H9 (cell line): ENCODE results near the gene EPHB2. TPM values are rescaled to one million over a fixed set of nuclear protein-coding genes. Genes with fewer than 3 reads are reported as not detected.
"Not testable (repeated sequence)": the region's sequence is repeated elsewhere in the genome, so short reads cannot be mapped to it uniquely, and the experiment has no call there.

Experiments used
- DNase-seq: peaks from one replicate; pipeline ENCODE4 v3.0.0-alpha.2; 2017
- H2AFZ ChIP-seq: one replicate; pipeline ENCODE4 v1.6.1; 2013; ENCODE audit warnings: mild to moderate bottlenecking, low read length, control low read depth, moderate library complexity
- H2AK5ac ChIP-seq: 2 replicates; pipeline ENCODE4 v1.6.1; 2013; ENCODE audit warnings: low read length, control low read depth, mixed read lengths; ENCODE audit not compliant: insufficient read length
- H2BK120ac ChIP-seq: one replicate; pipeline ENCODE4 v1.6.1; 2013; ENCODE audit warnings: low read depth, mild to moderate bottlenecking, low read length, control low read depth, inconsistent platforms; ENCODE audit not compliant: poor library complexity, severe bottlenecking
- H2BK12ac ChIP-seq: 2 replicates; pipeline ENCODE4 v1.6.1; 2013; ENCODE audit warnings: low read length, control low read depth, mixed read lengths, low read depth; ENCODE audit not compliant: insufficient read length
- H2BK15ac ChIP-seq: 2 replicates; pipeline ENCODE4 v1.6.1; 2013; ENCODE audit warnings: low read depth, low read length, control low read depth
- H2BK20ac ChIP-seq: one replicate; pipeline ENCODE4 v1.6.1; 2013; ENCODE audit warnings: low read depth, mild to moderate bottlenecking, low read length, control low read depth, inconsistent platforms; ENCODE audit not compliant: poor library complexity, severe bottlenecking
- H2BK5ac ChIP-seq: 2 replicates; pipeline ENCODE4 v1.6.1; 2013; ENCODE audit warnings: low read length, control low read depth, mixed read lengths; ENCODE audit not compliant: insufficient read length
- H3K14ac ChIP-seq: 2 replicates; pipeline ENCODE4 v1.6.1; 2013; ENCODE audit warnings: low read length, control low read depth; ENCODE audit not compliant: insufficient read depth
- H3K18ac ChIP-seq: 2 replicates; pipeline ENCODE4 v1.6.1; 2013; ENCODE audit warnings: low read depth, mild to moderate bottlenecking, mixed read lengths, low read length, control low read depth; ENCODE audit not compliant: insufficient read length
- H3K23ac ChIP-seq: 2 replicates; pipeline ENCODE4 v1.6.1; 2013; ENCODE audit warnings: low read length, control low read depth, mixed read lengths, low read depth; ENCODE audit not compliant: insufficient read length
- H3K23me2 ChIP-seq: 2 replicates; pipeline ENCODE4 v1.6.1; 2013; ENCODE audit warnings: low read depth, mild to moderate bottlenecking, mixed read lengths, low read length, control low read depth; ENCODE audit not compliant: insufficient read length, poor library complexity, severe bottlenecking
- H3K27ac ChIP-seq: 2 replicates; pipeline ENCODE4 v1.5.1; 2013; ENCODE audit warnings: low read length, control low read depth, mixed read lengths, low read depth; ENCODE audit not compliant: insufficient read length
- H3K27me3 ChIP-seq: 2 replicates; pipeline ENCODE4 v1.6.1; 2013; ENCODE audit warnings: low read length, control low read depth, inconsistent platforms; ENCODE audit not compliant: insufficient read depth
- H3K4ac ChIP-seq: 2 replicates; pipeline ENCODE4 v1.6.1; 2013; ENCODE audit warnings: low read depth, mild to moderate bottlenecking, control low read depth, inconsistent platforms, low read length, moderate library complexity
- H3K4me1 ChIP-seq: 2 replicates; pipeline ENCODE4 v1.6.1; 2013; ENCODE audit warnings: low read length, control low read depth, inconsistent platforms; ENCODE audit not compliant: insufficient read depth
- H3K4me2 ChIP-seq: 2 replicates; pipeline ENCODE4 v1.6.1; 2013; ENCODE audit warnings: low read length, control low read depth, mixed read lengths; ENCODE audit not compliant: insufficient read length, insufficient read depth
- H3K56ac ChIP-seq: 2 replicates; pipeline ENCODE4 v1.6.1; 2013; ENCODE audit warnings: low read depth, mild to moderate bottlenecking, mixed read lengths, low read length, control low read depth; ENCODE audit not compliant: insufficient read length
- H3K79me1 ChIP-seq: 2 replicates; pipeline ENCODE4 v1.6.1; 2013; ENCODE audit warnings: low read depth, mild to moderate bottlenecking, moderate library complexity, low read length, control low read depth, inconsistent platforms; ENCODE audit not compliant: insufficient read depth, poor library complexity, severe bottlenecking
- H3K79me2 ChIP-seq: 2 replicates; pipeline ENCODE4 v1.6.1; 2013; ENCODE audit warnings: low read length, control low read depth, inconsistent platforms; ENCODE audit not compliant: insufficient read depth
- H3K9ac ChIP-seq: 2 replicates; pipeline ENCODE4 v1.6.1; 2013; ENCODE audit warnings: low read length, control low read depth, mixed read lengths; ENCODE audit not compliant: insufficient read length; ENCODE audit errors: extremely low read depth
- H3K9me3 ChIP-seq: one replicate; pipeline ENCODE4 v1.6.1; 2013; ENCODE audit warnings: low read depth, low read length, inconsistent platforms; ENCODE audit not compliant: control insufficient read depth
- H3T11ph ChIP-seq: one replicate; pipeline ENCODE4 v1.6.1; 2013; ENCODE audit warnings: mild to moderate bottlenecking, low read length, control low read depth, inconsistent platforms
- H4K20me1 ChIP-seq: one replicate; pipeline ENCODE4 v1.6.1; 2013; ENCODE audit not compliant: control insufficient read depth, insufficient read length, insufficient read depth
- H4K5ac ChIP-seq: 2 replicates; pipeline ENCODE4 v1.6.1; 2013; ENCODE audit warnings: low read depth, mild to moderate bottlenecking, mixed read lengths, low read length, control low read depth; ENCODE audit not compliant: insufficient read length
- H4K8ac ChIP-seq: replicated peaks from 2 replicates; pipeline ENCODE4 v1.6.1; 2013; ENCODE audit warnings: low read length, control low read depth, mixed read lengths, low read depth; ENCODE audit not compliant: insufficient read length
- H4K91ac ChIP-seq: 2 replicates; pipeline ENCODE4 v1.6.1; 2013; ENCODE audit warnings: low read depth, mild to moderate bottlenecking, moderate library complexity, mixed read lengths, low read length, control low read depth; ENCODE audit not compliant: insufficient read length
- H3K27ac Mint-ChIP-seq, 3 experiments: 2 replicates in 2 of 3; 3 replicates in 1 of 3; pipeline ENCODE4 v1.8.0; 2020 to 2021; ENCODE audit warnings: mixed read lengths in 3 of 3, mild to moderate bottlenecking in 1 of 3, moderate library complexity in 1 of 3
- H3K27me3 Mint-ChIP-seq: 2 replicates; pipeline ENCODE4 v1.8.0; 2021; ENCODE audit warnings: low read depth, mild to moderate bottlenecking, moderate library complexity, mixed read lengths
- H3K36me3 Mint-ChIP-seq, 3 experiments: 2 replicates in 2 of 3; 3 replicates in 1 of 3; pipeline ENCODE4 v1.8.0; 2020 to 2021; ENCODE audit warnings: low read depth in 3 of 3, mixed read lengths in 3 of 3; ENCODE audit not compliant: insufficient read depth in 1 of 3
- H3K4me1 Mint-ChIP-seq, 2 experiments: 2 replicates each; pipeline ENCODE4 v1.8.0; 2020; ENCODE audit warnings: mixed read lengths in 2 of 2
- H3K4me3 Mint-ChIP-seq, 2 experiments: 2 replicates in 1 of 2; 3 replicates in 1 of 2; pipeline ENCODE4 v1.8.0; 2020 to 2021; ENCODE audit warnings: mild to moderate bottlenecking in 2 of 2, mixed read lengths in 2 of 2, moderate library complexity in 1 of 2
- H3K9me3 Mint-ChIP-seq, 2 experiments: 2 replicates in 1 of 2; 3 replicates in 1 of 2; pipeline ENCODE4 v1.8.0; 2020; ENCODE audit warnings: mild to moderate bottlenecking in 2 of 2, mixed read lengths in 2 of 2, moderate library complexity in 1 of 2
- CTCF ChIP-seq: fragments of 200-600 bp; sonication (generic); conservative IDR thresholded peaks from 3 replicates; pipeline ENCODE4 v1.8.0; 2021; ENCODE audit warnings: antibody characterized with exemption, mild to moderate bottlenecking
- WGBS: extraction: QIAGEN DNeasy Blood & Tissue Kit; methylation state at CpG from one replicate; pipeline ENCODE4 v1.1.7; 2013; ENCODE audit warnings: missing lambda C conversion rate, low lambda C conversion rate, mixed read lengths; ENCODE audit not compliant: insufficient read length; ENCODE audit errors: extremely low coverage; 5-methylcytosine and 5-hydroxymethylcytosine counted together
- total RNA-seq: library from RNA; stranded (reverse); gene quantifications from 2 replicates; pipeline ENCODE4 v1.2.1, GENCODE V29; 2021

Gene EPHB2
- total RNA-seq, 1 experiment from 2014 or later, result 9.5 TPM

- no peaks in the 10 kb centered on the region for H3K23me2 ChIP-seq
- H4K91ac ChIP-seq, result no peak overlapping the region
- Mint-ChIP-seq H3K4me1 (peaks cover 5 to 15% of the 10 kb centered on the region in 2 experiments), H3K27me3 (peaks cover 3% of the 10 kb centered on the region), H3K4me3 (no peak overlapping the region), H3K9me3 (no peaks in the 10 kb centered on the region; a peak in 1 of 5 replicates), H3K27ac (no peak overlapping the region), H3K36me3 (no peaks in the 10 kb centered on the region)
- no peak overlapping the region for H3K4me2 ChIP-seq
- no peaks in the 10 kb centered on the region for H3K4me1 ChIP-seq
- no peak overlapping the region for H3K9ac ChIP-seq
- H2BK12ac ChIP-seq, result no peak overlapping the region
- no peak overlapping the region for H4K5ac ChIP-seq
- H3K23ac ChIP-seq, result no peak overlapping the region
- H3K18ac ChIP-seq, result no peak overlapping the region
- H3K27me3 ChIP-seq, result no peaks in the 10 kb centered on the region
- H4K8ac ChIP-seq, result no peak overlapping the region
- H3K14ac ChIP-seq, result no peak overlapping the region
- no peak overlapping the region for H3T11ph ChIP-seq
- no peak overlapping the region for H2BK15ac ChIP-seq
- no peak overlapping the region for H2BK5ac ChIP-seq
- H3K79me1 ChIP-seq, result no peaks in the 10 kb centered on the region
- no peak overlapping the region for H2AK5ac ChIP-seq
- no peak for TF ChIP-seq CTCF
- H3K56ac ChIP-seq, result no peak overlapping the region
- no peaks in the 10 kb centered on the region for H4K20me1 ChIP-seq
- no peak overlapping the region for H2BK120ac ChIP-seq
- WGBS, result no CpG with 5 or more reads among the region's 2 CpGs
- H3K9me3 ChIP-seq, result no peaks in the 10 kb centered on the region
- no peak overlapping the region for H2AFZ ChIP-seq
- H2BK20ac ChIP-seq, result no peak overlapping the region
- no peak for DNase-seq
- H3K4ac ChIP-seq, result no peak overlapping the region
- H3K79me2 ChIP-seq, result no peaks in the 10 kb centered on the region
- H3K27ac ChIP-seq, result no peak overlapping the region
These were observed 44.2 kb upstream of the EPHB2 start for GRCh38 chr1:22666412-22666811.

GRCh38 chr1:22668840-22669239 is 41.8 kb upstream of the EPHB2 start:
- H3K4me3 Mint-ChIP-seq, H3K79me1 ChIP-seq, H2BK20ac ChIP-seq, H3K79me2 ChIP-seq, H3K56ac ChIP-seq, H3K27me3 ChIP-seq, H2BK12ac ChIP-seq, H3K27ac ChIP-seq, H4K91ac ChIP-seq, H4K5ac ChIP-seq, H3K9me3 ChIP-seq, H4K8ac ChIP-seq, H2AK5ac ChIP-seq, H2BK15ac ChIP-seq, H3K4ac ChIP-seq, H3K23me2 ChIP-seq, H3K18ac ChIP-seq, H3K23ac ChIP-seq, H3K27me3 Mint-ChIP-seq, H2AFZ ChIP-seq, H2BK5ac ChIP-seq, DNase-seq, H3T11ph ChIP-seq, H3K36me3 Mint-ChIP-seq, H4K20me1 ChIP-seq, H3K4me1 ChIP-seq, H3K14ac ChIP-seq, H3K27ac Mint-ChIP-seq, H3K9ac ChIP-seq, H2BK120ac ChIP-seq, H3K9me3 Mint-ChIP-seq, H3K4me2 ChIP-seq: not testable (repeated sequence)
- no CpG with 5 or more reads among the region's 2 CpGs for WGBS
- peaks cover 3 to 21% of the 10 kb centered on the region in 2 experiments for H3K4me1 Mint-ChIP-seq
